ENCODE results near the gene AKR7A3. TPM values are rescaled to one million over a fixed set of nuclear protein-coding genes. Genes with fewer than 3 reads are reported as not detected.

AKR7A3 gene
- total and polyA plus RNA-seq, 2 of the 4 experiments (the other 2 are of a cell fraction), result 0.18 to 0.62 TPM

DNA sequence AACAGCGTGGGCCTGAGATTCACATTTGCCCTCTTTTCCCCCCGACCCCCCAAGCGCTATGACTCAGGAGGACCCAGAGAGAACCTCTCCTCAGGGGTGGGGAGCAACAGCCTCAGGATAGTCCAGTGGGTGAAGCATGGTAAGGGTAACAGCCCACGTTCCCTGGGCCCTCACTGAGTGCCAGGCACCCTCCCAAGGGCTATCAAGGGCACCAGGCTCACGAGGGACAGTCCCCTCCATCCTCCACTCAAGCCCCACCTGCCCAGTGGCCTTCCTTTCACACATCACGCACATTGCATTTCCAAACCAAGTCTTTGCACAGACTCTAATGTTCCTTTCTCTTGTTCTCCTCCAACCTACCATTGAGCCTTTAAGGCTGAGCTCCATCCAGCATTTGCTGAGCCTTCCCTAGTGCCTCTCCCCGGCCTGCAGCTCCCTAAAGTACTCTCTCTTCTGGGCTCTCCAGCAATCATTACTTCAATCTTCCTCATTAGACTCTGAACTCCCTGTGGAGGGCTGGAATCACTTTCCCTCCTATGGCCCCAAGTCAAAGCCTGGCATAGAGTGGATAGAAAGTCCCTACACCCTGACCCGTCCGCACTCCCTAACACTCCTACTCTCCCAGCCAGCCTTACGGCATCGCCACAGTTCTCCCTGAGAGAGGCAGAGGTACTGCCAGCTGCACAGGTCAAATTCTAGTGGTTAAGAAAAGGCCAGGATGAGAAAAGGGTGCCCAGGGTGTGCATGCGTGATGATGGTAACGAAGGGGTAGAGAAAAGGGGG lies 22.3 kb upstream of the AKR7A3 start:
- no peaks in the 10 kb centered on the region for H3K9me3 ChIP-seq (ENCODE audit: control insufficient read depth, insufficient read depth, low read length)
- ChIA-PET CTCF (no interaction called here), POLR2A (ENCODE audit: unreplicated experiment) (no interaction called here)
- H2AK9ac ChIP-seq (replicated peaks; ENCODE audit: low read depth, low read length, poor library complexity), result peak overlapping the region; percentile 90
- H2AFZ ChIP-seq (replicated peaks; ENCODE audit: low read length, poor library complexity), result peak overlapping the region; percentile 96
- no peak overlapping the region for H3K18ac ChIP-seq (ENCODE audit: low read depth, low read length)
- no peak overlapping the region for H2BK15ac ChIP-seq (ENCODE audit: low read depth, low read length)
- dilution Hi-C loops (cut with HindIII; ENCODE audit: low sequenced_read_pairs, unreplicated experiment) (no loop called here), in situ Hi-C loops (cut with MboI; ENCODE audit: low sequenced_read_pairs) (no loop called here), intact Hi-C loops (cut with micrococcal nuclease) (loop anchor here (5.0 kb wide), 1 partner anchor 59 kb away; the partner anchor contains the start of genes EMC1 and MRTO4)
- no peak for ATAC-seq (ENCODE audit: low read depth)
- peaks cover 25% of the 10 kb centered on the region for H4K20me1 ChIP-seq (ENCODE audit: insufficient read depth, low read length)
- BruUV-seq (replicated peaks), result no TSS peak
- H2BK5ac ChIP-seq (ENCODE audit: low read depth, low read length, poor library complexity, severe bottlenecking), result no peak overlapping the region
- peaks cover 26% of the 10 kb centered on the region for H3K4me1 ChIP-seq (ENCODE audit: control insufficient read depth, insufficient read depth, low read length)
- WGBS, 2 experiments (ENCODE audit: extremely low coverage in 2 of 2, insufficient read length in 1 of 2), result 22% methylated on average over 3 of the region's 13 CpGs; no CpG with 5 or more reads in 1 of the 2 experiments
- no peak overlapping the region for H2BK20ac ChIP-seq (ENCODE audit: low read depth, low read length)
- H3K23ac ChIP-seq (ENCODE audit: low read depth, low read length), result peak overlapping the region; percentile 11
- DNase-seq, result peak; percentile 18
- no peak overlapping the region for H4K5ac ChIP-seq (ENCODE audit: low read depth, low read length)
- peak overlapping the region; percentile 43; the same call in 1 of the 2 replicates for H3K4ac ChIP-seq (ENCODE audit: low read depth, low read length)
- peak overlapping the region; percentile 56 for H2AK5ac ChIP-seq (ENCODE audit: low read depth, low read length)
- H4K8ac ChIP-seq (ENCODE audit: low read depth in 2 of 2, low read length in 2 of 2), result peak overlapping the region in 1 of 2 experiments; percentile 34; a peak in 2 of 4 replicates
- H4K91ac ChIP-seq (ENCODE audit: insufficient read depth, low read depth, low read length), result no peak overlapping the region
- H3K36me3 ChIP-seq (ENCODE audit: control insufficient read depth, insufficient read depth, low read length), result peaks cover 26% of the 10 kb centered on the region
- no peaks in the 10 kb centered on the region for H3K27me3 ChIP-seq (ENCODE audit: control insufficient read depth, insufficient read depth, low read length)
- peaks cover 34% of the 10 kb centered on the region for H3K9me1 ChIP-seq (ENCODE audit: insufficient read depth, low read length)
- H3K56ac ChIP-seq (ENCODE audit: extremely low read depth, insufficient read depth, low read length), result no peak overlapping the region; the same call in 1 of the 2 replicates
- H3K79me1 ChIP-seq (ENCODE audit: low read depth in 1 of 2, low read length in 2 of 2), result peaks cover 18 to 68% of the 10 kb centered on the region in 2 experiments
- no peak overlapping the region for H2BK120ac ChIP-seq (ENCODE audit: low read depth, low read length)
- peak overlapping the region; percentile 79 for H3K27ac ChIP-seq (ENCODE audit: insufficient read depth, low read length)
- H3K14ac ChIP-seq (replicated peaks; ENCODE audit: low read depth, low read length), result peak overlapping the region; percentile 67; the same call in 1 of the 2 replicates
- peak overlapping the region; percentile 85 for H3K9ac ChIP-seq (ENCODE audit: low read depth, low read length)
- peak overlapping the region; percentile 96 for H3K4me3 ChIP-seq (ENCODE audit: insufficient read depth, low read depth, low read length)
- peak overlapping the region; percentile 98 for H3K4me2 ChIP-seq (ENCODE audit: low read depth, low read length)
- TF ChIP-seq CEBPB (IDR thresholded peaks at IDR 0.05; ENCODE audit: low read depth, low read length), result no peak
- TF ChIP-seq MAFK (IDR thresholded peaks at IDR 0.05; ENCODE audit: low read depth, low read length), result no peak
- no peak for TF ChIP-seq CHD1 (IDR thresholded peaks at IDR 0.05; ENCODE audit: low read depth, low read length)
- TF ChIP-seq, protein P1, sequence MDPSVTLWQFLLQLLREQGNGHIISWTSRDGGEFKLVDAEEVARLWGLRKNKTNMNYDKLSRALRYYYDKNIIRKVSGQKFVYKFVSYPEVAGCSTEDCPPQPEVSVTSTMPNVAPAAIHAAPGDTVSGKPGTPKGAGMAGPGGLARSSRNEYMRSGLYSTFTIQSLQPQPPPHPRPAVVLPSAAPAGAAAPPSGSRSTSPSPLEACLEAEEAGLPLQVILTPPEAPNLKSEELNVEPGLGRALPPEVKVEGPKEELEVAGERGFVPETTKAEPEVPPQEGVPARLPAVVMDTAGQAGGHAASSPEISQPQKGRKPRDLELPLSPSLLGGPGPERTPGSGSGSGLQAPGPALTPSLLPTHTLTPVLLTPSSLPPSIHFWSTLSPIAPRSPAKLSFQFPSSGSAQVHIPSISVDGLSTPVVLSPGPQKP (IDR thresholded peaks at IDR 0.05; ENCODE audit: borderline replicate concordance, low read depth, low read length), result no peak
- TF ChIP-seq NFE2L2 (IDR thresholded peaks at IDR 0.05; ENCODE audit: low read depth, low read length), result no peak
- TF ChIP-seq, protein P2, sequence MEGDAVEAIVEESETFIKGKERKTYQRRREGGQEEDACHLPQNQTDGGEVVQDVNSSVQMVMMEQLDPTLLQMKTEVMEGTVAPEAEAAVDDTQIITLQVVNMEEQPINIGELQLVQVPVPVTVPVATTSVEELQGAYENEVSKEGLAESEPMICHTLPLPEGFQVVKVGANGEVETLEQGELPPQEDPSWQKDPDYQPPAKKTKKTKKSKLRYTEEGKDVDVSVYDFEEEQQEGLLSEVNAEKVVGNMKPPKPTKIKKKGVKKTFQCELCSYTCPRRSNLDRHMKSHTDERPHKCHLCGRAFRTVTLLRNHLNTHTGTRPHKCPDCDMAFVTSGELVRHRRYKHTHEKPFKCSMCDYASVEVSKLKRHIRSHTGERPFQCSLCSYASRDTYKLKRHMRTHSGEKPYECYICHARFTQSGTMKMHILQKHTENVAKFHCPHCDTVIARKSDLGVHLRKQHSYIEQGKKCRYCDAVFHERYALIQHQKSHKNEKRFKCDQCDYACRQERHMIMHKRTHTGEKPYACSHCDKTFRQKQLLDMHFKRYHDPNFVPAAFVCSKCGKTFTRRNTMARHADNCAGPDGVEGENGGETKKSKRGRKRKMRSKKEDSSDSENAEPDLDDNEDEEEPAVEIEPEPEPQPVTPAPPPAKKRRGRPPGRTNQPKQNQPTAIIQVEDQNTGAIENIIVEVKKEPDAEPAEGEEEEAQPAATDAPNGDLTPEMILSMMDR (conservative IDR thresholded peaks at IDR 0.05; ENCODE audit: low read depth, low read length), result no peak
- no peak for TF ChIP-seq POLR2A (IDR thresholded peaks at IDR 0.05; ENCODE audit: low read depth, low read length)

Measured in IMR-90 (cell line).